A549 (cell line): ENCODE measurements around the gene PALS1. TPM values are rescaled to one million over a fixed set of nuclear protein-coding genes. Genes with fewer than 3 reads are reported as not detected.

Source experiments
- ATAC-seq, 2 experiments: fragments of 200-7000 bp in 1 of 2; fragments of >200 bp in 1 of 2; cut with Nextera tagmentation in 1 of 2; cut with Tn5 transposase in 1 of 2; 3 replicates each; pipeline versions ENCODE4 v1.8.0 to v1.9.1; 2018 to 2020; ENCODE audit warnings: mild to moderate bottlenecking in 1 of 2, moderate library complexity in 1 of 2
- CTCF ChIA-PET: fragments of 300-600 bp; sonication (Branson Sonifier 250); formaldehyde crosslinking; extraction: SDS; loops from one replicate; lab custom pipeline; 2021; ENCODE audit warnings: antibody characterized with exemption, inconsistent platforms; lab: Yijun Ruan, JAX
- POLR2A ChIA-PET: fragments of 350-600 bp; formaldehyde crosslinking; extraction: SDS; loops from one replicate; lab custom pipeline; 2021; ENCODE audit warnings: antibody characterized with exemption, inconsistent platforms; lab: Yijun Ruan, JAX
- DNase-seq, 2 experiments: peaks; one replicate each; pipeline versions ENCODE4 v3.0.0 to v3.0.0-alpha.2; 2011 to 2016; ENCODE audit warnings: low read depth in 1 of 2, low spot score in 1 of 2
- FAIRE-seq: peaks from 2 replicates; lab custom pipeline; 2011; peaks lifted over from hg19 to GRCh38; lab: Jason Lieb, UNC
- H3K27ac ChIP-seq, 2 experiments: fragments of >200 bp; sonication (Bioruptor Twin); formaldehyde crosslinking; 3 replicates each; pipeline ENCODE4 v1.5.1; 2016 to 2017
- H3K4me1 ChIP-seq: fragments of >200 bp; sonication (Bioruptor Twin); formaldehyde crosslinking; 3 replicates; pipeline ENCODE4 v1.6.1; 2016
- H3K4me2 ChIP-seq: fragments of >200 bp; sonication (Bioruptor Twin); formaldehyde crosslinking; 3 replicates; pipeline ENCODE4 v1.6.1; 2016
- H3K4me3 ChIP-seq: fragments of >200 bp; sonication (Bioruptor Twin); formaldehyde crosslinking; 3 replicates; pipeline ENCODE4 v1.5.1; 2016
- H3K9me3 ChIP-seq: fragments of >200 bp; sonication (Bioruptor Twin); formaldehyde crosslinking; 3 replicates; pipeline ENCODE4 v1.6.1; 2016
- CBX2 ChIP-seq: fragments of 200-600 bp; sonication (generic); IDR thresholded peaks from 2 replicates; pipeline ENCODE4 v1.6.1; 2016; ENCODE audit warnings: low read depth, mild to moderate bottlenecking, borderline replicate concordance
- CEBPB ChIP-seq, 2 experiments: fragments of >200 bp in 1 of 2; sonication (Bioruptor Twin) in 1 of 2; formaldehyde crosslinking in 1 of 2; IDR thresholded peaks; 2 replicates each; pipeline ENCODE4 v1.6.1; 2012 to 2016
- CHD2 ChIP-seq: fragments of 150-350 bp; IDR thresholded peaks from 2 replicates; pipeline ENCODE4 v1.6.1; 2014; ENCODE audit warnings: low read length; ENCODE audit not compliant: partially characterized antibody
- CHD4 ChIP-seq: fragments of 200-600 bp; sonication (generic); IDR thresholded peaks from 2 replicates; pipeline ENCODE4 v1.6.1; 2016; ENCODE audit warnings: antibody characterized with exemption, mild to moderate bottlenecking, borderline replicate concordance
- EHF ChIP-seq: fragments of 250-450 bp; sonication (Bioruptor Pico); IDR thresholded peaks from 2 replicates; pipeline ENCODE4 v1.5.0; 2020; ENCODE audit warnings: mild to moderate bottlenecking
- EP300 ChIP-seq, 2 experiments: fragments of >200 bp; sonication (Bioruptor Twin); formaldehyde crosslinking; IDR thresholded peaks; 2 replicates in 1 of 2; 3 replicates in 1 of 2; pipeline ENCODE4 v1.6.1; 2016 to 2017
- ESRRA ChIP-seq: fragments of 150-350 bp; IDR thresholded peaks from 2 replicates; pipeline ENCODE4 v1.6.1; 2014; ENCODE audit warnings: mild to moderate bottlenecking, low read length, borderline replicate concordance
- HDAC2 ChIP-seq: fragments of 200-600 bp; sonication (generic); IDR thresholded peaks from 2 replicates; pipeline ENCODE4 v1.6.1; 2016
- HEYL ChIP-seq: fragments of 250-450 bp; sonication (Bioruptor Pico); IDR thresholded peaks from 2 replicates; pipeline ENCODE4 v1.8.0; 2021; ENCODE audit warnings: mild to moderate bottlenecking, moderate library complexity
- HOXB13 ChIP-seq: fragments of 250-450 bp; sonication (Bioruptor Pico); IDR thresholded peaks from 2 replicates; pipeline ENCODE4 v1.5.0; 2020; ENCODE audit warnings: low read depth, mild to moderate bottlenecking, moderate library complexity
- KDM1A ChIP-seq: fragments of 200-600 bp; sonication (generic); IDR thresholded peaks from 2 replicates; pipeline ENCODE4 v1.6.1; 2016; ENCODE audit warnings: low read depth, mild to moderate bottlenecking
- KDM5A ChIP-seq: fragments of 200-600 bp; sonication (generic); IDR thresholded peaks from 2 replicates; pipeline ENCODE4 v1.6.1; 2016; ENCODE audit warnings: antibody characterized with exemption, mild to moderate bottlenecking
- NFE2L2 ChIP-seq: fragments of 150-350 bp; conservative IDR thresholded peaks from 2 replicates; pipeline ENCODE4 v1.6.1; 2014; ENCODE audit warnings: low read length
- NPAS2 ChIP-seq: fragments of 250-450 bp; sonication (Bioruptor Pico); IDR thresholded peaks from 2 replicates; pipeline ENCODE4 v1.8.0; 2022; ENCODE audit warnings: mild to moderate bottlenecking, moderate library complexity, borderline replicate concordance
- NR3C1 ChIP-seq: fragments of >200 bp; sonication (Bioruptor Twin); formaldehyde crosslinking; IDR thresholded peaks from 3 replicates; pipeline ENCODE4 v1.6.1; 2017
- PHF8 ChIP-seq: fragments of 200-600 bp; sonication (generic); IDR thresholded peaks from 2 replicates; pipeline ENCODE4 v1.6.1; 2016; ENCODE audit warnings: low read depth, mild to moderate bottlenecking, antibody characterized with exemption, moderate library complexity, borderline replicate concordance
- POLR2A ChIP-seq: IDR thresholded peaks from 2 replicates; pipeline ENCODE4 v1.6.1; 2012; ENCODE audit warnings: mild to moderate bottlenecking, low read length
- POLR2AphosphoS2 ChIP-seq: conservative IDR thresholded peaks from 2 replicates; pipeline ENCODE4 v1.6.1; 2012; ENCODE audit warnings: low read length, improper control_type of control experiment, inconsistent platforms
- RAD21 ChIP-seq, 2 experiments: fragments of >200 bp in 1 of 2; sonication (Bioruptor Twin) in 1 of 2; formaldehyde crosslinking in 1 of 2; IDR thresholded peaks in 1 of 2; conservative IDR thresholded peaks in 1 of 2; 2 replicates in 1 of 2; 3 replicates in 1 of 2; pipeline ENCODE4 v1.6.1; 2012 to 2018; ENCODE audit warnings: inconsistent platforms in 1 of 2
- RFX5 ChIP-seq: fragments of 450-650 bp; IDR thresholded peaks from 2 replicates; pipeline ENCODE4 v1.7.1; 2014; ENCODE audit warnings: antibody characterized with exemption, mild to moderate bottlenecking, moderate library complexity
- SREBF2 ChIP-seq: fragments of 450-650 bp; IDR thresholded peaks from 2 replicates; pipeline ENCODE4 v1.6.1; 2014; ENCODE audit warnings: mild to moderate bottlenecking, moderate library complexity
- TP53 ChIP-seq: fragments of 250-450 bp; sonication (Bioruptor Pico); IDR thresholded peaks from 2 replicates; pipeline ENCODE4 v1.5.0; 2021; ENCODE audit warnings: mild to moderate bottlenecking, moderate library complexity
- ZC3H11A ChIP-seq: fragments of 450-650 bp; IDR thresholded peaks from 2 replicates; pipeline ENCODE4 v1.6.1; 2014; ENCODE audit warnings: antibody characterized with exemption, mild to moderate bottlenecking
- ZFP36 ChIP-seq: fragments of 450-650 bp; IDR thresholded peaks from 2 replicates; pipeline ENCODE4 v1.6.1; 2014; ENCODE audit warnings: borderline replicate concordance; ENCODE audit not compliant: partially characterized antibody
- ZNF302 ChIP-seq: fragments of 250-450 bp; sonication (Bioruptor Pico); IDR thresholded peaks from 2 replicates; pipeline ENCODE4 v1.9.0; 2021; ENCODE audit warnings: inconsistent platforms, mild to moderate bottlenecking, moderate library complexity
- WGBS: methylation state at CpG from one replicate; pipeline ENCODE4 v1.1.6; 2017; ENCODE audit errors: missing lambda C conversion rate; 5-methylcytosine and 5-hydroxymethylcytosine counted together
- polyA plus RNA-seq, 4 experiments: library from polyadenylated mRNA; depleted of rRNA in 3 of 4; stranded (reverse); fragments of >200 nt; fragmentation: RNase III in 1 of 4; extraction: RNeasy Plus Mini Kit Qiagen cat#74134 plus additional on column Dnase treatment in 1 of 4; gene quantifications; 2 replicates in 3 of 4; 3 replicates in 1 of 4; pipeline ENCODE4 v1.2.3, GENCODE V29; 2011 to 2017
- TF ChIP-seq, protein P1 (sequence below): fragments of 150-350 bp; IDR thresholded peaks from 2 replicates; pipeline ENCODE4 v1.6.1; 2014; ENCODE audit warnings: low read depth, mild to moderate bottlenecking, low read length
- TF ChIP-seq, protein P2 (sequence below): fragments of >200 bp; sonication (Bioruptor Twin); formaldehyde crosslinking; IDR thresholded peaks from 3 replicates; pipeline ENCODE4 v1.5.1; 2016
- TF ChIP-seq, protein P3 (sequence below): IDR thresholded peaks from 2 replicates; pipeline ENCODE4 v1.6.1; 2012
- TF ChIP-seq, protein P4 (sequence below): fragments of 250-450 bp; sonication (Bioruptor Pico); IDR thresholded peaks from 2 replicates; pipeline ENCODE4 v1.5.0; 2020; ENCODE audit warnings: low read depth, mild to moderate bottlenecking, moderate library complexity
- TF ChIP-seq, protein P5 (sequence below): IDR thresholded peaks from 2 replicates; pipeline ENCODE4 v1.6.1; 2012

The PALS1 gene
- polyA plus RNA-seq, 2 of the 4 experiments (the other 2 are of a cell fraction): 23.4 to 32.6 TPM

DNA sequence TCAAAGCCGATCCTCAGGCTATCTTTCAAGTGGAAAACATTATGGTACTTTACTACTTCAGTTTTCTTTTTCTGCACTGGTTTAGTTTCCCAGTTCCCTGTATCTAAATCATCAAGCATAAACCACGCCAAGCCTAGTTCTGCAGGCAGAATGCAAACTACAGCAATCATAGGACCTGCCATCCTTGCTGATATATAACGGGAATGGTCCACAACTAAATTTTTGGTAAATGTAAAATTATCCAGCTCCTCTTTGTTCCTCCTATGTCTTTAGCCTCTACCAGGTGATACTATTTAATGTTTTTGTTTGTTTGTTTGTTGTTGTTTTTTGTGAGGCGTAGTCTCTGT is 19.3 kb upstream of the PALS1 start:
- POLR2A ChIA-PET: no interaction called here
- FAIRE-seq (no peak), DNase-seq (no peak), ATAC-seq (peak in 1 of 2 experiments; percentile 34; a peak in 2 of 6 replicates)
- Histone ChIP-seq H3K27ac (no peak overlapping the region), H3K9me3 (no peaks in the 10 kb centered on the region), H3K4me1 (peaks cover 10% of the 10 kb centered on the region), H3K4me3 (no peak overlapping the region), H3K4me2 (peak overlapping the region; percentile 22)
- 72% methylated on average over 4 of the region's 4 CpGs for WGBS
- TF ChIP-seq TP53 (CRISPR knock-in tag): no peak
- TF ChIP-seq SREBF2: no peak
- no peak for TF ChIP-seq ZC3H11A
- no peak for TF ChIP-seq HDAC2
- TF ChIP-seq POLR2AphosphoS2: no peak
- no peak for TF ChIP-seq ZNF302
- TF ChIP-seq ZFP36: no peak
- TF ChIP-seq CHD2: no peak
- TF ChIP-seq, protein P1, sequence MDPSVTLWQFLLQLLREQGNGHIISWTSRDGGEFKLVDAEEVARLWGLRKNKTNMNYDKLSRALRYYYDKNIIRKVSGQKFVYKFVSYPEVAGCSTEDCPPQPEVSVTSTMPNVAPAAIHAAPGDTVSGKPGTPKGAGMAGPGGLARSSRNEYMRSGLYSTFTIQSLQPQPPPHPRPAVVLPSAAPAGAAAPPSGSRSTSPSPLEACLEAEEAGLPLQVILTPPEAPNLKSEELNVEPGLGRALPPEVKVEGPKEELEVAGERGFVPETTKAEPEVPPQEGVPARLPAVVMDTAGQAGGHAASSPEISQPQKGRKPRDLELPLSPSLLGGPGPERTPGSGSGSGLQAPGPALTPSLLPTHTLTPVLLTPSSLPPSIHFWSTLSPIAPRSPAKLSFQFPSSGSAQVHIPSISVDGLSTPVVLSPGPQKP: no peak
- TF ChIP-seq HOXB13 (CRISPR knock-in tag): no peak
- TF ChIP-seq, protein P2, sequence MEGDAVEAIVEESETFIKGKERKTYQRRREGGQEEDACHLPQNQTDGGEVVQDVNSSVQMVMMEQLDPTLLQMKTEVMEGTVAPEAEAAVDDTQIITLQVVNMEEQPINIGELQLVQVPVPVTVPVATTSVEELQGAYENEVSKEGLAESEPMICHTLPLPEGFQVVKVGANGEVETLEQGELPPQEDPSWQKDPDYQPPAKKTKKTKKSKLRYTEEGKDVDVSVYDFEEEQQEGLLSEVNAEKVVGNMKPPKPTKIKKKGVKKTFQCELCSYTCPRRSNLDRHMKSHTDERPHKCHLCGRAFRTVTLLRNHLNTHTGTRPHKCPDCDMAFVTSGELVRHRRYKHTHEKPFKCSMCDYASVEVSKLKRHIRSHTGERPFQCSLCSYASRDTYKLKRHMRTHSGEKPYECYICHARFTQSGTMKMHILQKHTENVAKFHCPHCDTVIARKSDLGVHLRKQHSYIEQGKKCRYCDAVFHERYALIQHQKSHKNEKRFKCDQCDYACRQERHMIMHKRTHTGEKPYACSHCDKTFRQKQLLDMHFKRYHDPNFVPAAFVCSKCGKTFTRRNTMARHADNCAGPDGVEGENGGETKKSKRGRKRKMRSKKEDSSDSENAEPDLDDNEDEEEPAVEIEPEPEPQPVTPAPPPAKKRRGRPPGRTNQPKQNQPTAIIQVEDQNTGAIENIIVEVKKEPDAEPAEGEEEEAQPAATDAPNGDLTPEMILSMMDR: no peak
- no peak for TF ChIP-seq HEYL (CRISPR knock-in tag)
- TF ChIP-seq POLR2A: no peak
- no peak for TF ChIP-seq CEBPB (IDR thresholded peaks at IDR 0.05)
- TF ChIP-seq KDM1A: no peak
- TF ChIP-seq, protein P3, sequence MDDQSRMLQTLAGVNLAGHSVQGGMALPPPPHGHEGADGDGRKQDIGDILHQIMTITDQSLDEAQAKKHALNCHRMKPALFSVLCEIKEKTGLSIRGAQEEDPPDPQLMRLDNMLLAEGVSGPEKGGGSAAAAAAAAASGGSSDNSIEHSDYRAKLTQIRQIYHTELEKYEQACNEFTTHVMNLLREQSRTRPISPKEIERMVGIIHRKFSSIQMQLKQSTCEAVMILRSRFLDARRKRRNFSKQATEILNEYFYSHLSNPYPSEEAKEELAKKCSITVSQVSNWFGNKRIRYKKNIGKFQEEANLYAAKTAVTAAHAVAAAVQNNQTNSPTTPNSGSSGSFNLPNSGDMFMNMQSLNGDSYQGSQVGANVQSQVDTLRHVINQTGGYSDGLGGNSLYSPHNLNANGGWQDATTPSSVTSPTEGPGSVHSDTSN: no peak
- CTCF ChIA-PET: interaction anchor here (0.6 to 0.7 kb wide), 2 partner anchors 35 to 66 kb away, joined by 3 read pairs; no protein-coding TSS in a partner anchor

DNA sequence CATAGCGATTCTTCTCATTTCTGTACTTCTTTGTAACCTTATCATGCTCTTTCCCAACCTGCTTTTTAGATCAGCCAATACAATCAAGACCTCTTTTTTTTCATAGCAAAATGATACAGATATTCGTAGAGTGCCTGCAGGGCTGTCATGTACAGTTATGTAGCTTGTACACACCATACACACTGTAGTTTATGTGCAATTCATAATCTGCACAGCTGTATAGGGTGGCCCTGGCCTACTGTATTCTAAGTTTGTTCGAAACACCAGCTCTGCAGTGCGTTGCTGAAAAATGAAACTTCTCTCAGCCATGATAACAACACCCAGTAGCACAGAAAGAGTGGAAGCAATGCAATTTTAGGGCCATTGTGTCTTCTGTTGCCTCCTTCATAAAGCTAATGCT is 15.7 kb upstream of the PALS1 start:
- ATAC-seq: peak; percentile 33 to 50; a peak in 2 of 6 replicates
- H3K27ac ChIP-seq: no peak overlapping the region
- ChIA-PET POLR2A (interaction anchor here (0.7 kb wide), 1 partner anchor 15 kb away, joined by 3 read pairs; the partner anchor contains the start of gene PALS1), CTCF (interaction anchor here (0.5 to 1.5 kb wide), 4 partner anchors 9 to 62 kb away, joined by 3 to 5 read pairs (median 4); no protein-coding TSS in a partner anchor)
- no peak for FAIRE-seq
- peaks cover 10% of the 10 kb centered on the region for H3K4me1 ChIP-seq
- H3K4me3 ChIP-seq: no peak overlapping the region
- WGBS: 82% methylated on average over 4 of the region's 4 CpGs
- no peak overlapping the region for H3K4me2 ChIP-seq
- TF ChIP-seq RAD21 (conservative IDR thresholded peaks at IDR 0.05 in 1 of 2, IDR thresholded peaks at IDR 0.05 in 1 of 2): no peak
- H3K9me3 ChIP-seq: no peaks in the 10 kb centered on the region
- no peak for DNase-seq

DNA sequence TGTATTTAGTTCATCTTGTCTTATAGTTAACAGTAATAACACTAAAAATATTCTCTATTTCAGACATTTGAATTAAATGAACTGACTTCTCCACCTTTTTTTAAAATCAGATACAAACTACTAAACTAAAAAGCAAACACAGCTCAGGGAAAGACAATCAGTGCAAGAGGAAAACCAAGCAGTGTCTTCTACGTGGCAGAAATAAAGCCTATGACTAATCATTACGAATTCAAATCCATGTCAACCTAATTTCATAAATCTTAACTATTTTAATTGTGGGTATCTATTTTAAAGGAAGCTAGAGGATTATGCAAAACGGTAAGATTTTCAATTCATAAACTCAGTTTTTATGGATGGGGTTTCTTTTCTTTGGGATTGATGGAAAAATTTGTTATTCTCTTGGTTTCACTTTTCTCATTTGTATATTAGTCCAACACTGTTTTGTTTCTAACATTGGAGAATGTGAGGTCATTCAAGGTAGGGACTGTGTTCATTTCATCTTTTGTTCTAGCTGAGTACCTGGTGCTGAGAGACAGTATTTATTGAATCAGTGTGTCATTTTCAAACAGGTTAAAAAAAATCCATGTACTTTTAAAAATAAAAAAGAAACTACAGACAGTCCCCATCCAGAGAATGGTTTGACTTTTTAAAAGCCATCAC is 12.8 kb upstream of the PALS1 start:
- no peak for FAIRE-seq
- WGBS: 31% methylated on average over 3 of the region's 3 CpGs
- peak overlapping the region; percentile 26; the same call in 1 of the 3 replicates for H3K4me3 ChIP-seq
- TF ChIP-seq KDM5A (no peak), NR3C1 (no peak), NPAS2 (no peak), PHF8 (no peak), CBX2 (no peak), EP300 (IDR thresholded peaks at IDR 0.05) (no peak), CHD4 (no peak), RFX5 (no peak), ZNF302 (no peak), EHF (CRISPR knock-in tag) (no peak), NFE2L2 (no peak), ESRRA (no peak)
- TF ChIP-seq, protein P4, sequence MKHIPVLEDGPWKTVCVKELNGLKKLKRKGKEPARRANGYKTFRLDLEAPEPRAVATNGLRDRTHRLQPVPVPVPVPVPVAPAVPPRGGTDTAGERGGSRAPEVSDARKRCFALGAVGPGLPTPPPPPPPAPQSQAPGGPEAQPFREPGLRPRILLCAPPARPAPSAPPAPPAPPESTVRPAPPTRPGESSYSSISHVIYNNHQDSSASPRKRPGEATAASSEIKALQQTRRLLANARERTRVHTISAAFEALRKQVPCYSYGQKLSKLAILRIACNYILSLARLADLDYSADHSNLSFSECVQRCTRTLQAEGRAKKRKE (CRISPR knock-in tag): no peak
- TF ChIP-seq, protein P5, sequence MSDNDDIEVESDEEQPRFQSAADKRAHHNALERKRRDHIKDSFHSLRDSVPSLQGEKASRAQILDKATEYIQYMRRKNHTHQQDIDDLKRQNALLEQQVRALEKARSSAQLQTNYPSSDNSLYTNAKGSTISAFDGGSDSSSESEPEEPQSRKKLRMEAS: no peak

More for the DNA sequence above, 12.8 kb upstream of the PALS1 start:
- CTCF ChIA-PET: interaction anchor here (0.5 to 2.2 kb wide), 4 partner anchors 11 to 869 kb away, joined by 3 to 6 read pairs (median 3); no protein-coding TSS in a partner anchor
- Histone ChIP-seq H3K9me3 (no peaks in the 10 kb centered on the region), H3K4me2 (peak overlapping the region; percentile 71), H3K27ac (peak overlapping the region in 1 of 2 experiments; percentile 4; a peak in 1 of 6 replicates), H3K4me1 (no peaks in the 10 kb centered on the region)
- ATAC-seq: no peak
- POLR2A ChIA-PET: no interaction called here
- DNase-seq: no peak
